C4-2B (cell line): ENCODE data around the gene FGGY.

Experiments
- H3K27ac ChIP-seq: fragments of 450-650 bp; 2 replicates; pipeline ENCODE4 v1.5.1; 2017
- CTCF ChIP-seq: fragments of 450-650 bp; conservative IDR thresholded peaks from 2 replicates; pipeline ENCODE4 v1.5.1; 2017; ENCODE audit warnings: mild to moderate bottlenecking
- ZFX ChIP-seq: fragments of 450-650 bp; IDR thresholded peaks from 2 replicates; pipeline ENCODE4 v1.6.1; 2017

Gene FGGY

GRCh38 chr1:59383963-59384362 lies 87.1 kb downstream of the FGGY start:
- TF ChIP-seq CTCF (no peak), ZFX (no peak)
- H3K27ac ChIP-seq: no peak overlapping the region

GRCh38 chr1:59384443-59384842 lies 87.5 kb downstream of the FGGY start:
- no peak overlapping the region for H3K27ac ChIP-seq

GRCh38 chr1:59388191-59388590 lies 91.3 kb downstream of the FGGY start:
- H3K27ac ChIP-seq: no peak overlapping the region
- no peak for TF ChIP-seq CTCF
- no peak for TF ChIP-seq ZFX

More at GRCh38 chr1:59384443-59384842, 87.5 kb downstream of the FGGY start:
- no peak for TF ChIP-seq CTCF
- TF ChIP-seq ZFX: no peak

GRCh38 chr1:59389847-59390246 lies 93.0 kb downstream of the FGGY start:
- TF ChIP-seq ZFX (no peak), CTCF (no peak)
- no peak overlapping the region for H3K27ac ChIP-seq

GRCh38 chr1:59390307-59390706 lies 93.4 kb downstream of the FGGY start:
- TF ChIP-seq CTCF: no peak
- no peak for TF ChIP-seq ZFX
- no peak overlapping the region for H3K27ac ChIP-seq

GRCh38 chr1:59391212-59392179 lies 94.6 kb downstream of the FGGY start:
- no peak overlapping the region for H3K27ac ChIP-seq
- TF ChIP-seq ZFX (no peak), CTCF (no peak)
